GM15510 (cell line): ENCODE results near the gene SLX4.

Experiments used
- POLR2A ChIP-seq: IDR thresholded peaks from 3 replicates; pipeline ENCODE4 v1.6.1; 2011; ENCODE audit warnings: borderline replicate concordance; ENCODE audit not compliant: insufficient read length; ENCODE audit errors: extremely low read depth

Gene SLX4

GRCh38 chr16:3645504-3646347, 34.3 kb upstream of the SLX4 start:
- no peak for TF ChIP-seq POLR2A

- TF ChIP-seq POLR2A, result no peak
Measured at GRCh38 chr16:3645108-3645503, 33.7 kb upstream of the SLX4 start.

GRCh38 chr16:3643095-3643730, 31.8 kb upstream of the SLX4 start:
- TF ChIP-seq POLR2A, result no peak

- no peak for TF ChIP-seq POLR2A
Measured at GRCh38 chr16:3642397-3643094, 31.1 kb upstream of the SLX4 start.

GRCh38 chr16:3641801-3642396, 30.5 kb upstream of the SLX4 start:
- TF ChIP-seq POLR2A, result no peak

- no peak for TF ChIP-seq POLR2A
Measured at GRCh38 chr16:3640632-3641501, 29.5 kb upstream of the SLX4 start.

GRCh38 chr16:3640207-3640606, 28.8 kb upstream of the SLX4 start:
- no peak for TF ChIP-seq POLR2A

- TF ChIP-seq POLR2A, result no peak
Measured at GRCh38 chr16:3638916-3639644, 27.7 kb upstream of the SLX4 start.

- TF ChIP-seq POLR2A, result no peak
Measured at GRCh38 chr16:3637371-3637923, 26.0 kb upstream of the SLX4 start.

GRCh38 chr16:3625911-3626732, 14.7 kb upstream of the SLX4 start:
- no peak for TF ChIP-seq POLR2A

- no peak for TF ChIP-seq POLR2A
Measured at GRCh38 chr16:3625331-3625730, 13.9 kb upstream of the SLX4 start.

- TF ChIP-seq POLR2A, result no peak
Measured at GRCh38 chr16:3623642-3624041, 12.2 kb upstream of the SLX4 start.

GRCh38 chr16:3618769-3619141, 7.3 kb upstream of the SLX4 start:
- TF ChIP-seq POLR2A, result no peak
